GM19351 (cell line): ENCODE data around the gene CCDC61.

Experiments
- ATAC-seq: cut with Tn5 transposase; IDR thresholded peaks from one replicate; pipeline ENCODE4 v1.9.1; 2021; ENCODE audit warnings: mild to moderate bottlenecking, moderate library complexity; ENCODE audit not compliant: unreplicated experiment

The CCDC61 gene

GRCh38 chr19:46036744-46037128 lies 41.5 kb downstream of the CCDC61 start:
- no peak for ATAC-seq

- ATAC-seq, result no peak
These were observed 44.9 kb downstream of the CCDC61 start for GRCh38 chr19:46040125-46040524.

DNA sequence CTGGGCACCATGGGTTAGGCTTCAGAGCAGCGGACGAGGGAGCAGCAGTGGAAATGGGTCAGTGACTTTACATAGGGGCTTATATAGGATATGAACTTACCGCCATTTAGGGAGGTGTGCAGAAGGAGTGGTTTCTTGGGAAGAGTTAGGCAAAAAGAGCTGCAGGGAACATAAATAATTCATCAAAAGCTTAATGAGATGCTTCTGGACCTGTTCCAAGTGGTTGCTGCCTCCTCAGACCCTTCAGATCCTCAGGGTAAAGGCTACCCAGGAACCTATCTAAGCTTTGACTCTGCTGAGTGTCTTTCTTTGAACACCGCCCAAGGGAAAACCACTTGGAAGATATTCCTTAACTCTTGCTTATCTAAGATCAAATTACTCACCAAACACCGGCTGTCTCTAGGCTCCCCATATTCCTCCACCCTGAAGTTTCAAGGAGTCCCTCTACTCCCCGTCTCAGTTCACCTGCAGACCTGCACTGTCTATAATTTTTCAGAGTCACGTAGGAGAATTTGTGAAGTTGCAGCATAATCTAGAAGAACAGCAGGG lies 45.8 kb downstream of the CCDC61 start, which contains the start of gene IGFL4:
TSS of gene IGFL4 (minus strand) at position 51 of the 549 bp plus-strand sequence. CDS start at position 11, 40 bp downstream.
- no peak for ATAC-seq

DNA sequence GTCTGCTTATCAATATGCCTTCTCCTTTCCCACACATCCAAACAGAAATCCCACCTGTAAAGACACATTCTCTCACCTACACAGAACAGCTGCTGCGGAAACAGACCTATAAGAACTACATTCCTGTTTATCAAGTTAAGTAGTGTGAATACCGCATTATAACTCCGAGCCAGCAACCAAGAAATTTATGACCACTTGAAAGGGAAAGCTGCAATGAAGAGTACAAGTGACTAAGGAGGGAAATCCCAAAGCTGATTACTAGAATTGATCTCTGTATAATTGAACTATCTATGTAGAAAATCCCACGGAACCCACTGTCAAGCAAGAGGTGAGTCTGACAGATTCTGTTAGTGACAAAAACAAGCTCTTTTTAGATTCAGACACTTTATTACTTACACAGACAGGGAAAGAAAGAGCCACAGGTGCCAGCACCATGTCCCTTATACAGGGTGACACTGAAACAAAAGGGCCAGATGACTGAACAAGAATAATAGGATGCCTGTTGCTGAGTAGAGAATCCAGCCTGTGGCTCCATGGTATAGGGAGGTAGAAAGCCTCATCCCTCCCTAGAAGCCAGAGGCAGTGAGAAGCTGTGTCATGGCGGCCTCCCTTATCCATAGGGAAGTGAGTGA lies 47.1 kb downstream of the CCDC61 start:
- no peak for ATAC-seq

DNA sequence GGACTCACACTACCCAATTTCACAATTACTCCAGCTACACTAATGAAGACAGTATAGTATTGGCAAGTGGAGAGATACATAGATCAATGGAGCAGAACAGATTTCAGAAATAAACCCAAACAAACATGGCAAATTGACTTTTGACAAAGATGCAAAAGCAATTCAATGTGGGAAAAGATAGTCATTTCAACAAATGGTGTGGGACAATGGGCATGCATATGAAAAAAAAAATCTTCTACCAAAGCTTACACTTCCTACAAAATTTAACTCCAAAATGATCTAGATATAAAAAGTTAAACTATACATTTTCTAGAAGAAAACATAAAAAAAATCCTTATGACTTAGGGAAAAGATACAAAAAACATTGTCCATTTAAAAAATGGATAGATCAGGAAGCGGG lies 48.3 kb downstream of the CCDC61 start:
- no peak for ATAC-seq

DNA sequence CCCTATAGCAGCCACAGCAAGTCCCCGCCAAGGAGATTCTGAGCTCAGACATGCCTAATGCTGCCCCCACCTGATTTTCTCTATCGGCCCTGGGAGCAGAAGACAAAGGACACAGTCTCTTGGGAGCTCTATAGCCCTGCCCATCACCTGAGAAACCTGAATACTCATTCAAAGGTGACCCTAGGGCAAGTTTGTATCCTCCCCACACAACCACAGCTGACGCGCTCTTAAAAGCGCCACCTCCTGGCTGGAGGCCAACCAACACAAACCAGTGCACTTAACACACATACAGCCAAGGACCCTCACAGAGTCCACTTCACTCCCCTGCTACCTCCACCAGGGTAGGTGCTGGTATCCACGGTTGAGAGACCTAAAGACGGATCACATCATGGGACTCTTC lies 54.3 kb downstream of the CCDC61 start:
- no peak for ATAC-seq

DNA sequence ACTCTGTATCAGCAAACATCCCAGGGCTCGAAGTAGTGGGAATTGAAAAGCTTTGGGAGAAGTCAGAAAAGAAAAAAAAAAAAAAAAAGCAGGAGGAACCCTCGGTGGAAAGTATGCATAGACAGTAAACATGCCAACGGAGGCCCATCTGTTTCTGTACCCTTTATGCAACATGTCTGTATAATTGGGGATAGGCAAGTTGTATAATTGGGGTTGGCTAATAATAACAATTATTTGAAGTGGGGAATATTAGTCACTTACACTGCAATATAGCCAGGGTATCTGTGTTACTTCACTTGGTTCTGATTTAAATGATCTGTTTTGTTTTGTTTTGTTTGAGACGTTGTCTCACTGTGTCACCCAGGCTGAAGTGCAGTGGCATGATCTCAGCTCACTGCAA lies 57.6 kb downstream of the CCDC61 start:
- no peak for ATAC-seq

DNA sequence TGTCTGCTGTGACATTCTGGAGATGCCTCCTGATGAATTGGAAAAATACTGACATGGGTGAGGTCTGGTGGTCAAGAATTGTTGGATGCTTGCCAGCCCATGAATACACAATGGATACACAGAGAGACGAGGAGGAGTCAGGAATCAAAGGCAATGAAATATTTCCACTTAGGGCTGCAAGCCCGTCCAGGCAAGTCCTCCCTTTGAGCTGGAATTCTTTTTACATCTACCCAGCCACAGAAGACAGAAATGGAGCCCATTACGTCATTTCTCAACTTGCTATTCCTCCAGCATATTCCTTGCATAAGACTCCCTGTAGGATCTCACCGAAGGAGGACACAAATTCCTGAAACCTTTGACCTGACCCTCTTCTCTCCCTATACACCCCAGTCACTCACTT lies 61.3 kb downstream of the CCDC61 start:
- ATAC-seq, result no peak

- no peak for ATAC-seq
These were observed 63.5 kb downstream of the CCDC61 start for GRCh38 chr19:46058778-46059177.

GRCh38 chr19:46060012-46060411 lies 64.7 kb downstream of the CCDC61 start:
- ATAC-seq, result no peak

- ATAC-seq, result no peak
These were observed 67.9 kb downstream of the CCDC61 start for GRCh38 chr19:46063201-46063600.

DNA sequence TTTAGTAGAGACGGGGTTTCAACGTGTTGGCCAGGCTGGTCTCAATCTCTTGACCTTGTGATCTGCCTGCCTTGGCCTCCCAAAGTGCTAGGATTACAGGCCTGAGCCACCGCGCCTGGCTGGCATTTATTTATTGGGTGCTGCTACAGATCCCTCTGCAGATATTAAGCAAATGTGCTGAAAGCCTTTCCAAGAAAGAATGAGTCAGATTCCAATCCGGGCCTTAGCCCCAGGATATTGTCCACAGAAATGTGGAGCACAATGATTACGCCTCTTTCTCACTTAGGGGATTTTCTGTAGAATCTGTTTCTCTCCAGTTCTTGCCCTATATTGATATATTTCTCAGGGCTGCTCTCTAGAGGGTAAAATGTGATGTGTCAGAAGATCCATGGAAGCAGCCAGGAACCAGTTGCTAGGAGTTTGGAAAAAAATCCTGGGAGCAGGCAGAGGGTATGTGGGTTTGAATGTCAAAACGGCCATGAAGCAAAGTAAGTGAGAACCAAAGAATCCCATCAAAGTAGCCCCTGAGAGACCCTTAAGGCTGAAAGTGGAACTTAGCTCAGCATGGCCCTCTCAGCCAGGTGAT lies 70.3 kb downstream of the CCDC61 start:
- no peak for ATAC-seq

GRCh38 chr19:46066471-46066870 lies 71.2 kb downstream of the CCDC61 start:
- ATAC-seq, result no peak

- no peak for ATAC-seq
These were observed 72.4 kb downstream of the CCDC61 start for GRCh38 chr19:46067691-46068090.
